H1 (cell line): Measurements from ENCODE around the gene ZNF273. TPM values are rescaled to one million over a fixed set of nuclear protein-coding genes. Genes with fewer than 3 reads are reported as not detected.

Experiments used
- BACH1 ChIP-seq: IDR thresholded peaks from 2 replicates; pipeline ENCODE4 v1.6.1; 2012; ENCODE audit warnings: low read length, improper control_type of control experiment
- EP300 ChIP-seq, 2 experiments: IDR thresholded peaks; 1 replicate in 1 of 2; 2 replicates in 1 of 2; pipeline ENCODE4 v1.6.1; 2011 to 2012; ENCODE audit warnings: low read depth in 2 of 2, low read length in 2 of 2, mild to moderate bottlenecking in 2 of 2, borderline replicate concordance in 1 of 2, inconsistent platforms in 1 of 2, moderate library complexity in 1 of 2
- RAD21 ChIP-seq, 2 experiments: IDR thresholded peaks in 1 of 2; conservative IDR thresholded peaks in 1 of 2; 2 replicates each; pipeline ENCODE4 v1.6.1; 2011; ENCODE audit warnings: low read depth in 2 of 2, low read length in 2 of 2, improper control_type of control experiment in 1 of 2, inconsistent platforms in 1 of 2, mild to moderate bottlenecking in 1 of 2, moderate library complexity in 1 of 2
- RBBP5 ChIP-seq: IDR thresholded peaks from 2 replicates; pipeline ENCODE4 v1.7.1; 2012; ENCODE audit warnings: low read depth, mild to moderate bottlenecking, inconsistent platforms, low read length, moderate library complexity, borderline replicate concordance
- SIRT6 ChIP-seq: IDR thresholded peaks from one replicate; pipeline ENCODE4 v1.7.1; 2012; ENCODE audit warnings: low read length, inconsistent platforms
- SP1 ChIP-seq: IDR thresholded peaks from 2 replicates; pipeline ENCODE4 v1.6.1; 2011; ENCODE audit warnings: low read depth, low read length
- SP4 ChIP-seq: IDR thresholded peaks from 2 replicates; pipeline ENCODE4 v1.6.1; 2012; ENCODE audit warnings: low read length, inconsistent platforms
- polyA plus RNA-seq, 7 experiments: library from polyadenylated mRNA; depleted of rRNA in 3 of 7; stranded (reverse) in 5 of 7; unstranded in 2 of 7; fragments of >200 nt in 5 of 7; fragments of 200-250 nt in 2 of 7; gene quantifications; 1 replicate in 5 of 7; 2 replicates in 1 of 7; 4 replicates in 1 of 7; pipeline versions ENCODE4 v1.2.1 to v1.2.3, GENCODE V29; 2011 to 2013; ENCODE audit warnings: missing spikeins in 2 of 7, mixed read lengths in 2 of 7
- total RNA-seq: library from RNA; stranded (reverse); fragmentation: NEBNext Ultra II Directional; extraction: Animal tissue kit (Norgen Biotek cat#: 25700); gene quantifications from 2 replicates; pipeline ENCODE4 v1.2.1, GENCODE V29; 2021
- TF ChIP-seq, protein P1 (sequence below): fragments of 300-600 bp; sonication (generic); IDR thresholded peaks from 2 replicates; pipeline ENCODE4 v1.7.1; 2012; ENCODE audit warnings: low read length, moderate library complexity, mild to moderate bottlenecking, inconsistent platforms; ENCODE audit not compliant: insufficient replicate concordance
- TF ChIP-seq, protein P2 (sequence below), 3 experiments: IDR thresholded peaks; 1 replicate in 2 of 3; 2 replicates in 1 of 3; pipeline versions ENCODE4 v1.5.1 to v1.6.1; 2011; ENCODE audit warnings: low read length in 3 of 3, mild to moderate bottlenecking in 3 of 3, inconsistent platforms in 2 of 3, low read depth in 1 of 3, moderate library complexity in 1 of 3; ENCODE audit not compliant: insufficient read depth in 1 of 3; ENCODE audit errors: control extremely low read depth in 1 of 3

ZNF273 gene
- total and polyA plus RNA-seq, 2 of the 8 experiments (the other 6 are each of a cell fraction or from before 2014, with no cell fraction given): 6.2 to 23.2 TPM

DNA sequence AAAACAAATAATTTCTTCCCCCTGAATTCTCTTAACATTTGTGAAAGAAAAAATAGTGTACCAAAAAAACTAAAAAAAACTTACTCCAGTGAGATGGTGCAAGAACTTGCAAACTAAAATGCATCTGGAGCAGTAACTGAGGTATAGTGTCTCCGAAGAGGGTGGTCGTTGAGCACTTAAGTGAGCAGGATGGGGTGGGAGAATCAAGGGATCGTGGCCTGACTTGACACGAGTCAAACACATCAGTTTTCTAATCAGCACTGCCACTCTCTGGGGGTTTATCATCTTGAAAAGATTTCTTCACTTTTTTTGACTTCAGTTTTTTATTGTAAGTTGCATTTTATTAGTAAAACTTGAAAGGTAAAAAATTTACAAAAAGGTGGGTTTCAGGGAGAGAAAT is 2.5 kb downstream of the ZNF273 start (continued):
- TF ChIP-seq, protein P1, sequence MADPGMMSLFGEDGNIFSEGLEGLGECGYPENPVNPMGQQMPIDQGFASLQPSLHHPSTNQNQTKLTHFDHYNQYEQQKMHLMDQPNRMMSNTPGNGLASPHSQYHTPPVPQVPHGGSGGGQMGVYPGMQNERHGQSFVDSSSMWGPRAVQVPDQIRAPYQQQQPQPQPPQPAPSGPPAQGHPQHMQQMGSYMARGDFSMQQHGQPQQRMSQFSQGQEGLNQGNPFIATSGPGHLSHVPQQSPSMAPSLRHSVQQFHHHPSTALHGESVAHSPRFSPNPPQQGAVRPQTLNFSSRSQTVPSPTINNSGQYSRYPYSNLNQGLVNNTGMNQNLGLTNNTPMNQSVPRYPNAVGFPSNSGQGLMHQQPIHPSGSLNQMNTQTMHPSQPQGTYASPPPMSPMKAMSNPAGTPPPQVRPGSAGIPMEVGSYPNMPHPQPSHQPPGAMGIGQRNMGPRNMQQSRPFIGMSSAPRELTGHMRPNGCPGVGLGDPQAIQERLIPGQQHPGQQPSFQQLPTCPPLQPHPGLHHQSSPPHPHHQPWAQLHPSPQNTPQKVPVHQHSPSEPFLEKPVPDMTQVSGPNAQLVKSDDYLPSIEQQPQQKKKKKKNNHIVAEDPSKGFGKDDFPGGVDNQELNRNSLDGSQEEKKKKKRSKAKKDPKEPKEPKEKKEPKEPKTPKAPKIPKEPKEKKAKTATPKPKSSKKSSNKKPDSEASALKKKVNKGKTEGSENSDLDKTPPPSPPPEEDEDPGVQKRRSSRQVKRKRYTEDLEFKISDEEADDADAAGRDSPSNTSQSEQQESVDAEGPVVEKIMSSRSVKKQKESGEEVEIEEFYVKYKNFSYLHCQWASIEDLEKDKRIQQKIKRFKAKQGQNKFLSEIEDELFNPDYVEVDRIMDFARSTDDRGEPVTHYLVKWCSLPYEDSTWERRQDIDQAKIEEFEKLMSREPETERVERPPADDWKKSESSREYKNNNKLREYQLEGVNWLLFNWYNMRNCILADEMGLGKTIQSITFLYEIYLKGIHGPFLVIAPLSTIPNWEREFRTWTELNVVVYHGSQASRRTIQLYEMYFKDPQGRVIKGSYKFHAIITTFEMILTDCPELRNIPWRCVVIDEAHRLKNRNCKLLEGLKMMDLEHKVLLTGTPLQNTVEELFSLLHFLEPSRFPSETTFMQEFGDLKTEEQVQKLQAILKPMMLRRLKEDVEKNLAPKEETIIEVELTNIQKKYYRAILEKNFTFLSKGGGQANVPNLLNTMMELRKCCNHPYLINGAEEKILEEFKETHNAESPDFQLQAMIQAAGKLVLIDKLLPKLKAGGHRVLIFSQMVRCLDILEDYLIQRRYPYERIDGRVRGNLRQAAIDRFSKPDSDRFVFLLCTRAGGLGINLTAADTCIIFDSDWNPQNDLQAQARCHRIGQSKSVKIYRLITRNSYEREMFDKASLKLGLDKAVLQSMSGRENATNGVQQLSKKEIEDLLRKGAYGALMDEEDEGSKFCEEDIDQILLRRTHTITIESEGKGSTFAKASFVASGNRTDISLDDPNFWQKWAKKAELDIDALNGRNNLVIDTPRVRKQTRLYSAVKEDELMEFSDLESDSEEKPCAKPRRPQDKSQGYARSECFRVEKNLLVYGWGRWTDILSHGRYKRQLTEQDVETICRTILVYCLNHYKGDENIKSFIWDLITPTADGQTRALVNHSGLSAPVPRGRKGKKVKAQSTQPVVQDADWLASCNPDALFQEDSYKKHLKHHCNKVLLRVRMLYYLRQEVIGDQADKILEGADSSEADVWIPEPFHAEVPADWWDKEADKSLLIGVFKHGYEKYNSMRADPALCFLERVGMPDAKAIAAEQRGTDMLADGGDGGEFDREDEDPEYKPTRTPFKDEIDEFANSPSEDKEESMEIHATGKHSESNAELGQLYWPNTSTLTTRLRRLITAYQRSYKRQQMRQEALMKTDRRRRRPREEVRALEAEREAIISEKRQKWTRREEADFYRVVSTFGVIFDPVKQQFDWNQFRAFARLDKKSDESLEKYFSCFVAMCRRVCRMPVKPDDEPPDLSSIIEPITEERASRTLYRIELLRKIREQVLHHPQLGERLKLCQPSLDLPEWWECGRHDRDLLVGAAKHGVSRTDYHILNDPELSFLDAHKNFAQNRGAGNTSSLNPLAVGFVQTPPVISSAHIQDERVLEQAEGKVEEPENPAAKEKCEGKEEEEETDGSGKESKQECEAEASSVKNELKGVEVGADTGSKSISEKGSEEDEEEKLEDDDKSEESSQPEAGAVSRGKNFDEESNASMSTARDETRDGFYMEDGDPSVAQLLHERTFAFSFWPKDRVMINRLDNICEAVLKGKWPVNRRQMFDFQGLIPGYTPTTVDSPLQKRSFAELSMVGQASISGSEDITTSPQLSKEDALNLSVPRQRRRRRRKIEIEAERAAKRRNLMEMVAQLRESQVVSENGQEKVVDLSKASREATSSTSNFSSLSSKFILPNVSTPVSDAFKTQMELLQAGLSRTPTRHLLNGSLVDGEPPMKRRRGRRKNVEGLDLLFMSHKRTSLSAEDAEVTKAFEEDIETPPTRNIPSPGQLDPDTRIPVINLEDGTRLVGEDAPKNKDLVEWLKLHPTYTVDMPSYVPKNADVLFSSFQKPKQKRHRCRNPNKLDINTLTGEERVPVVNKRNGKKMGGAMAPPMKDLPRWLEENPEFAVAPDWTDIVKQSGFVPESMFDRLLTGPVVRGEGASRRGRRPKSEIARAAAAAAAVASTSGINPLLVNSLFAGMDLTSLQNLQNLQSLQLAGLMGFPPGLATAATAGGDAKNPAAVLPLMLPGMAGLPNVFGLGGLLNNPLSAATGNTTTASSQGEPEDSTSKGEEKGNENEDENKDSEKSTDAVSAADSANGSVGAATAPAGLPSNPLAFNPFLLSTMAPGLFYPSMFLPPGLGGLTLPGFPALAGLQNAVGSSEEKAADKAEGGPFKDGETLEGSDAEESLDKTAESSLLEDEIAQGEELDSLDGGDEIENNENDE: no peak
- no peak for TF ChIP-seq EP300 (IDR thresholded peaks at IDR 0.05; ENCODE audit: borderline replicate concordance in 1 of 2, low read depth in 2 of 2, low read length in 2 of 2)
- no peak for TF ChIP-seq BACH1
- TF ChIP-seq SP1: no peak
- no peak for TF ChIP-seq RBBP5
- TF ChIP-seq SIRT6: no peak
- no peak for TF ChIP-seq SP4
- TF ChIP-seq RAD21 (IDR thresholded peaks at IDR 0.05 in 1 of 2, conservative IDR thresholded peaks at IDR 0.05 in 1 of 2; ENCODE audit: low read depth in 2 of 2, low read length in 2 of 2): no peak
- TF ChIP-seq, protein P2, sequence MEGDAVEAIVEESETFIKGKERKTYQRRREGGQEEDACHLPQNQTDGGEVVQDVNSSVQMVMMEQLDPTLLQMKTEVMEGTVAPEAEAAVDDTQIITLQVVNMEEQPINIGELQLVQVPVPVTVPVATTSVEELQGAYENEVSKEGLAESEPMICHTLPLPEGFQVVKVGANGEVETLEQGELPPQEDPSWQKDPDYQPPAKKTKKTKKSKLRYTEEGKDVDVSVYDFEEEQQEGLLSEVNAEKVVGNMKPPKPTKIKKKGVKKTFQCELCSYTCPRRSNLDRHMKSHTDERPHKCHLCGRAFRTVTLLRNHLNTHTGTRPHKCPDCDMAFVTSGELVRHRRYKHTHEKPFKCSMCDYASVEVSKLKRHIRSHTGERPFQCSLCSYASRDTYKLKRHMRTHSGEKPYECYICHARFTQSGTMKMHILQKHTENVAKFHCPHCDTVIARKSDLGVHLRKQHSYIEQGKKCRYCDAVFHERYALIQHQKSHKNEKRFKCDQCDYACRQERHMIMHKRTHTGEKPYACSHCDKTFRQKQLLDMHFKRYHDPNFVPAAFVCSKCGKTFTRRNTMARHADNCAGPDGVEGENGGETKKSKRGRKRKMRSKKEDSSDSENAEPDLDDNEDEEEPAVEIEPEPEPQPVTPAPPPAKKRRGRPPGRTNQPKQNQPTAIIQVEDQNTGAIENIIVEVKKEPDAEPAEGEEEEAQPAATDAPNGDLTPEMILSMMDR (IDR thresholded peaks at IDR 0.05; ENCODE audit: control extremely low read depth in 1 of 3, insufficient read depth in 1 of 3, low read depth in 1 of 3, low read length in 3 of 3): no peak
